Brain pericyte (primary cell): ENCODE results near the gene ST8SIA2.

Source experiments
- DNase-seq: peaks from one replicate; pipeline ENCODE4 v3.0.0-alpha.2; 2012; ENCODE audit warnings: low read depth, low spot score

Gene ST8SIA2

GRCh38 chr15:92399271-92399950 lies 5.7 kb downstream of the ST8SIA2 start:
- DNase-seq: no peak

DNA sequence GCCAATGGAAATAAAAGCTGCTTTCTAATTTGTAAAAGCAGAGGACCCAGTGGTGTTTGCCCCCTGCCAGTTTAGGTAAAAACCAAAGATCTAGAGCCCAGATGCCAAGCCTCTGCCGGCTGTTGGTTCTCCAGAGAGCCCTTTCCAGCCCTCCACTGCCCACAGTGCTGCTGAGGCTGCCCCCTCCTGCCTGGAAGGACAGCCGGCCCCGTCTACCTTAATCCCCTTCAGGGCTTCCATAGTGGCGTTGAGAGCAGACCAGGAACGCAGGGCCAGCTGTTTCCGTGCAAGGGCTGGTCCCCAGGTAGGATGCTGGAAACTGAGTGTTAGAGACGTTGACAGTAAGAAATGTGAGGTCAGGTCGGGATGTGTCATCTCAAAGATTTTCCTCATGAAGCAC lies 6.9 kb downstream of the ST8SIA2 start:
- no peak for DNase-seq

- DNase-seq: no peak
Observed at GRCh38 chr15:92400980-92401787, 7.5 kb downstream of the ST8SIA2 start.

DNA sequence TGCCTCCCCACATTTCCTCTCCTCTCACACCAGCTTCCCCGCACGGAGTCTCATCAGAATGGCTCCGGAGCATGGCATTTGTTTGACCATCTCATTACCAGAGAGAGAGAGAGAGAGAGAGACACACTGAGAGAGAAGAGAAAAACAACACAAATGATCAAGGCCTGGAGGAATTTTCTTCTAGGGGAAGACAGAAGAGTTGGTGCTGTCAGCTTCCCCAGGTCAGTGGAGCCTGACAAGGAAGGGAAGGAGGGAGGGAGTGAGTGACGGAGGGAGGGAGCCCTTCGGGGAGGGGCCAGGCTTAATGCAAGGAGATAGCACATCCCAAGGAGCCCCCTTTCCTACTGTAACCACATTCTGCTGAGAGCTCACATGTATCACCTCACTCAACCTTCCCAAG lies 9.1 kb downstream of the ST8SIA2 start:
- DNase-seq: no peak

DNA sequence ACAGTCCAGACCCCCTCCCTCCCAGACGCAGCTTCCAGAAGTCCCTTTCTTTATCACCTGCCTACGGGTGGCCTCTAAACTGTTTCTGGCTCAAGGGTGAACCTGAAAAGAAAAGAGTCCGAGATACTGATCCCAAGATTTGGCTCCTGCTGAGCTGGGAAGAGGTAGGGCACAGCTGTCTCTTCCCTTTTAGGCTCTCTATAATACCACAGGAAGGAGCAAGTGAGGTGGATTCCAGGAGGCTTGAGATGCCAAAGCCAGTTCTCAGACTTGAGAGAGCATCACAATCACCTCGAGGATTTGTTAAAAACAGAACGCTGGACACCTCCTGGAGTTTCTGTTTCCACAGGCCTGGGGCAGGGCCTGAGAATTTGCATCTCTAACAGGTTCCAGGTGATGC lies 12.3 kb downstream of the ST8SIA2 start:
- no peak for DNase-seq

DNA sequence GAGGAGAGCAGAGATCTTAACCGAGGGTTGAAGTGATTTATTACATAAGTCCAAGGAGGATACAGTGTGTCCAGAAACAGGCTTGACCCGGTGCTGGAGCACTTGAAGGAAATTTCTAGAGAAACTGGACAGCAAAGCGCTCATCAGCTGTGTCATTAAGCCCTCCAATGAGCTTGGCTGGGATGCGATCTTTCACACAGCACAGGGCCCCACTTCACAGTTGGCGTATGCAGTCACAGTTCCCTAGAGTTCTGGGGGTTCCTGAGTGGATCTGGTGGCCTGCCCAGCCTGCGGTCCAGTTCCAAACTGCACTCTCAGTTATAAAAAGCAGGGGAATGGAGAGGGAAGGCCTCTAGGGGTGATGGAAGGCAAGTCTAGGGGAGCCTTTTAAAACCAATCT lies 13.6 kb downstream of the ST8SIA2 start:
- DNase-seq: no peak

DNA sequence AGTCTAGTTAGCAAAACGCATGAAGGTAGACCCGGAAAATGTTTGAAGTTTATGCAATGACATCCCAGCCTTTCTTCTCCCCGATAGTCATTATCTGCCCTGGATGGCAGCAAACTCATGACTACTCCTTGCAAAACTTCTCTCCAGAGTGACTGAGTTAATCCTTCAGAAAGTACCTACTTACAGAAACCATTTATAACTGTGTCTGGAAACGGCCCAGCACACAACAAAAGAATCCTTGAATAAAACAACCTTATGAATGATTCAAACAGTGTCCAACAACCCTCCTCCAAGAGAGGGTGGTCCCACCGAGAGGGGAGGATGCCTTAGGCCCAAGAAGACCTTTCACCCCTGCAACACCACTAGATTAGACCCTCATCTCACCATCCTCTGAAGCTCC lies 14.2 kb downstream of the ST8SIA2 start:
- DNase-seq: no peak

- DNase-seq: no peak
Observed at GRCh38 chr15:92409006-92409405, 15.3 kb downstream of the ST8SIA2 start.

GRCh38 chr15:92409521-92409920 lies 15.8 kb downstream of the ST8SIA2 start:
- DNase-seq: no peak

DNA sequence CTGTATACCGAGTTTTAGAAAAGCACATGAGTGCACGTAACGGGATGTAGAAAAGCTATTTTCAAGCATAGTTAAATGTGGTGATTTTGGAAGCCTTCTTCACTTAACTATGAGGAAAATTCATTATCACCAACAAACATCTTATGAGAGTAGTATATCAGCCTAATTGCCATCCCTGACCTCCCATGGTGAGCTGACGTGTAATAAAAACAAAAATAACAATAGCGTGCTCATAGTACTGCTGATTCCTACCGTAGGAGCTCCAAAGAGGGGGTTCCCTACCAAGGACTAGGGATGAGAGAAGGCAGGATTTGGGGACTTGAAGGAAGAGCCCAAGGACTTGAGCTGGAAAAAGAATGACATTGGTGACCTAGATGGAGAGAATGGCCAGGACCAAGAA lies 16.9 kb downstream of the ST8SIA2 start:
- no peak for DNase-seq

DNA sequence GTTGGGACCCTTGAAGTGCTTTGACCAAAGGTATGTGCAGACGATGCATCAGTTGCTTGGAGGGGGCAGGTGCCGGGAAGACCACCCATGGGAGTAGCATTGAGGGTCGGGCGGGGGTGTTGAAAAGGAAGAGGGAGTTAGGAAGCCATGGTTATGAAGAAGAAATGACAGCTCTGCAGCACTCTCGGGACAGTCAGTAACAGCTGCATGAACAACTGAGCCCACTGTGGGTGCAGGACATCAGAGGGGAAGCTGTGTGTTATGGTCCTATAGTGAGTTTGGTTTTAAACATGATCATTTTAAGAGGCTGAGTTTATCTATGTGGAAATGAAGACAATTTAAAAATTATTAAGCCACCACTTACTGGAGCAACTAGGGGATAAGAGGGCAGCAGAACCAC lies 17.6 kb downstream of the ST8SIA2 start:
- DNase-seq: no peak

- no peak for DNase-seq
Observed at GRCh38 chr15:92413510-92413909, 19.8 kb downstream of the ST8SIA2 start.

GRCh38 chr15:92415639-92416297 lies 22.1 kb downstream of the ST8SIA2 start:
- no peak for DNase-seq

DNA sequence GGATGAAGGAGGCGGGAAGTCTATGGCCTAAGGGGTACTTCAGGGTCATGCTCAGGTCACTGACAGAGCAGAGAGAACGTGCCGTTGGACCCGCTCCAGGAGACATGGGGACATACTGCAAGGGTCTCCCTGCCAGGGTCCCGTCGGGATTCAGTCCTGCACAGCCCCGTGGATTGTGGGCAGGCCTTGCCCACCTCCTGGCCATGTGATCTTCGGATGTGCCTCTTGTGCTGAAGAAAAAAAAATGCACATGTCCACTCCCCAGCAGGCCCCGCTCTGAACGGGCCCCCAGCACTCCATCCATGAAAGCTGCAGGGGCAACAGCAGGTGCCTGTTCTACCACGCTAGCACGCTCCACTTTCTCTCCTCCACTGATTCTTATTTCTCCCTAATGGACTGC lies 22.9 kb downstream of the ST8SIA2 start:
- DNase-seq: no peak

GRCh38 chr15:92417716-92418115 lies 24.0 kb downstream of the ST8SIA2 start:
- DNase-seq: no peak

GRCh38 chr15:92418864-92419263 lies 25.2 kb downstream of the ST8SIA2 start:
- DNase-seq: no peak

GRCh38 chr15:92421976-92422375 lies 28.3 kb downstream of the ST8SIA2 start:
- no peak for DNase-seq

DNA sequence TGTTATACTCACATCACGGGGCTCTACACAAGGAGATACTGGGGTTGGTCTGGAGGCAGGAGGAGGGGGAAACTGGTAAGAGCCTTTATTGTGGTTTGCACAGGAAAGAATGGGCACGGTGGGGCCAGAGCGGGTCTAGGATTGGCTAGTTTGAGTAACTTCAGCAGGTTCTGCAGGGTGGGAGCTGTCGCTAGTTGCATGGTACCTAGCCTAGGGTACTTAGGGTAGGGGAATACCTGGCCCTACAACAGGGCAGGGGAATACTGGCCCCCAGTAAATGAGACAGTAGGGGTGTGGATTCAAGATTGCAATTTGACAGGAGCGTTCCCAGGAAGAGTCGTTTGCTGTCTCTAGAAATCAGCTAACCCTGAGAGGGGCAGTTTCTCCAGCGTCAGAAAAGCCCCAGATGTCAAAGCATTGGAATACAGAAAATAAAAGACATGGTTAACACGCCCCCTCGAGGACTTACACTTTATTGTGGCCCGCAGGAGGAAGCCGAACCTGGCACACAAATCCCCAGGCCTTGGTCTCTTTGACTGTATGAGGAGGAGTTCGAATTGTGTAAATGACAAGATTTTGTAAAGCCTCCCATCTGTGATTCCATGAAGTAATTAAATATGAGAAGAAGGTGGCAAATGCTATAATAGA lies 32.0 kb downstream of the ST8SIA2 start:
- no peak for DNase-seq

- DNase-seq: no peak
Observed at GRCh38 chr15:92429378-92430068, 35.8 kb downstream of the ST8SIA2 start.

GRCh38 chr15:92430069-92430440 lies 36.4 kb downstream of the ST8SIA2 start:
- DNase-seq: no peak

DNA sequence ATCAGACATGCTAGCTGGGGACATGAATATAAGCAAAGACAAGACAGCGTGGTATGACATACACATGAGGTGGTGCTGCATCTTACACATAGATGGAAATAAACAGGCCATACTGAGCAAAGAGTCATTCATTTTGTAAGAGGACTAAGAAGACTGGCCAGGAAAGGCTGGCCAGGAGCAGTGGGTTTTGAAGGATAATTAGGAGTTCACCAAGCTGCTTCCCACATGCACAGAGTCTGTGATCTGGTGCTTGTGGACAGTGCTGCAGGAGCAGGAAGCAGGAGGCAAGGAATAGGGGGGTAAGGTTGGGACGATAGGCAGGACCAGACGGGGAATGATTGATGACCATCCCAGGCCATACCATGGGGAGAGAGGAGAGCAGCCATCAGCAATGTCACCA lies 41.5 kb downstream of the ST8SIA2 start:
- no peak for DNase-seq

DNA sequence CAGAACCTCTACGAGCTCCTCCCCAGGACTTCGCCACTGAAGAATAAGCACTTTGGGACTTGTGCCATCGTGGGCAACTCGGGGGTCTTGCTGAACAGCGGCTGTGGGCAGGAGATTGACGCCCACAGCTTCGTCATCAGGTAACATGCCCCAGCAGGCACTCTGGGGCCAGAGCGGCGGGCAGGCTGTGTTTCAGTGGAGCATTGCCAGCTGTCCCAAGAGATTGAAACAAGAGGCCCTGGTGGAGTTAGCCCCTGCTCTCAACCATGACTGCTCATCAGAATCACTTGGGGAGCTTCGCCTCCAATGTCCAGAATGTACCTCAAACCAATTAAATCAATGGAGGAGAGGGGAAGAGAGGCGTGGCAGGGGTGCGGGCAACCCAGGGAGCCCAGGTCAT lies 44.8 kb downstream of the ST8SIA2 start:
- no peak for DNase-seq
